GM06990 (cell line): ENCODE results near the gene MIEF2.

ENCODE experiments used
- DNase-seq: peaks from one replicate; pipeline ENCODE4 v3.0.0-alpha.2; 2011; ENCODE audit not compliant: insufficient read length; ENCODE audit errors: extremely low read depth
- H3K27me3 ChIP-seq: replicated peaks from 2 replicates; pipeline ENCODE4 v1.6.0; 2011; ENCODE audit warnings: low read length; ENCODE audit not compliant: control insufficient read depth, insufficient read depth
- H3K36me3 ChIP-seq: 2 replicates; pipeline ENCODE4 v1.5.1; 2011; ENCODE audit warnings: low read length; ENCODE audit not compliant: control insufficient read depth, insufficient read depth
- H3K4me3 ChIP-seq: replicated peaks from 2 replicates; pipeline ENCODE4 v1.5.1; 2011; ENCODE audit warnings: low read depth, mild to moderate bottlenecking, control low read depth, low read length
- TF ChIP-seq, protein P1 (sequence below): IDR thresholded peaks from 2 replicates; pipeline ENCODE4 v1.5.1; 2011; ENCODE audit warnings: low read length, control low read depth, mild to moderate bottlenecking, inconsistent platforms; ENCODE audit not compliant: insufficient read depth, poor library complexity, severe bottlenecking

The MIEF2 gene

DNA sequence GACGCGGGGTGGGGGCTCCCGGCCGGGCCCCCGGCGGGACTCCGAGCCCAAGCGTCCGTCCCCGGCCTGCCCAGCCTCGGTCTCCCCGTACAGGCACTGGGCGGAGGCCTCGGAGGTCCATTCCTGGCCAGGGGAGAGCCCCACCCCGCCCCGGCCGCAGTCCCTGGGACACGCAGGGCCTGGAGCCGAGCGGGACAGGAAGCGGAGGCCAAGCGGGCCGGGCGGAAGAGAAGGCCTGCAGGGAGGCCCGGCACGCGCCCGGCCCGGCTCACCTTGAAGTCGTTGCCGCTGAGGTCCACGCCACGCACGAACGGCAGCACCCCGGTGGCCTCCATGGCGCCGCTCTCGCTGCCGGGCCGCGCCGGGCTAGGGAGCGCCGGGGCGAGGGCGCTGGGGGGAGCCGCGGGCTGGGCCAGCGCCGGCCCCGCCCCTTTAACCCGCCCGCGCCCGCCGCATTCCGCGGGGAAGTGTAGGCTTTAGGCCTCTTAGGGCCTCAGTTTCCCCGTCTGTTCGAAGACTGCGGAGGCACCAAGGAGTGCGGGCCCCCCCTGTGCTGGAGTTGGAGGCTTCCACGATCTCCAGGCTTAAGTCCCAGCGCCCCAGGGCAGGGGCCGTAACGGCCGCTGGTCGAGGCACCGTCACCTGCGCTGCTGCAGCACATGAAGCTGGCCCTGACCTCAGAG, 2.0 kb upstream of the MIEF2 start, which contains the start of gene FLII:
Gene FLII, minus strand, starts transcription at position 383 of the 683 bp plus-strand sequence. Its CDS starts 48 bp downstream, at position 335.
- peaks cover 13% of the 10 kb centered on the region for H3K36me3 ChIP-seq
- DNase-seq, result peak; percentile 62
- H3K27me3 ChIP-seq, result no peaks in the 10 kb centered on the region
- TF ChIP-seq, protein P1, sequence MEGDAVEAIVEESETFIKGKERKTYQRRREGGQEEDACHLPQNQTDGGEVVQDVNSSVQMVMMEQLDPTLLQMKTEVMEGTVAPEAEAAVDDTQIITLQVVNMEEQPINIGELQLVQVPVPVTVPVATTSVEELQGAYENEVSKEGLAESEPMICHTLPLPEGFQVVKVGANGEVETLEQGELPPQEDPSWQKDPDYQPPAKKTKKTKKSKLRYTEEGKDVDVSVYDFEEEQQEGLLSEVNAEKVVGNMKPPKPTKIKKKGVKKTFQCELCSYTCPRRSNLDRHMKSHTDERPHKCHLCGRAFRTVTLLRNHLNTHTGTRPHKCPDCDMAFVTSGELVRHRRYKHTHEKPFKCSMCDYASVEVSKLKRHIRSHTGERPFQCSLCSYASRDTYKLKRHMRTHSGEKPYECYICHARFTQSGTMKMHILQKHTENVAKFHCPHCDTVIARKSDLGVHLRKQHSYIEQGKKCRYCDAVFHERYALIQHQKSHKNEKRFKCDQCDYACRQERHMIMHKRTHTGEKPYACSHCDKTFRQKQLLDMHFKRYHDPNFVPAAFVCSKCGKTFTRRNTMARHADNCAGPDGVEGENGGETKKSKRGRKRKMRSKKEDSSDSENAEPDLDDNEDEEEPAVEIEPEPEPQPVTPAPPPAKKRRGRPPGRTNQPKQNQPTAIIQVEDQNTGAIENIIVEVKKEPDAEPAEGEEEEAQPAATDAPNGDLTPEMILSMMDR, result no peak
- peak within 1 kb of the TSS; percentile 87 for H3K4me3 ChIP-seq

DNA sequence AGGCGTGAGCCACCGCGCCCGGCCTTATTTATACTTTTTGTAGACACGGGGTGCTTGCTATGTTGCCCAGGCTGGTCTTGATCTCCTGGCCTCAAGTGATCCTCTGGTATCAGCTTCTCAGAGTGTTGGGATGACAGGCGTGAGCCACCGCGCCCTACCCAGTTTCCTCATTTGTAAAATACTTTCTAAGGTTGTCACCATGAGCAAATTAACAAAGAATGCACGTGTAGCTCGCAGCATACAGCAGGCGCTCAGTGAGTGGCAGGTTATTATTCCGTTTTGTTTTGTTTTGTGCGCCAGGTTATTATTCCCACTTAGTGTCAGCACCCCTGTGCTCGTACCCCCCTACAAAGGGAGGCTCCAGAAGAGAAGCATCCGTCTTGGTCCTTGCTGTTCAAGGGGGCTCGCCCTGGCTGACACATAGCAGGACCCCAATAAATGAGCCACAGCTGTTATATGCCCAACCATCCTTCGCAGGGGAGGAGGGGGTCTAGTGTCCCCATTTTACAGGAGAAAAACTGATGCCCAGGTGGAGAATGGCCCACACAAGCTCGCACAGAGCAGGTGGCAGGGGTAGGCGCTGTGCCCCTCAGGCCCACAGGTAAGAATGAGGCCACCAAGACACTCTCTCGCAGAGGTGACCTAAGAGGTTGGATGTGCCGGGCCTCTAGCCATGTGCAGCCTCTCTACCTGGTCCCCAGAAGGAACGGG, 686 bp upstream of the MIEF2 start:
- no peaks in the 10 kb centered on the region for H3K27me3 ChIP-seq
- peak overlapping the region; percentile 73 for H3K4me3 ChIP-seq
- TF ChIP-seq, protein P1, result no peak
- peaks cover 14% of the 10 kb centered on the region for H3K36me3 ChIP-seq
- no peak for DNase-seq

DNA sequence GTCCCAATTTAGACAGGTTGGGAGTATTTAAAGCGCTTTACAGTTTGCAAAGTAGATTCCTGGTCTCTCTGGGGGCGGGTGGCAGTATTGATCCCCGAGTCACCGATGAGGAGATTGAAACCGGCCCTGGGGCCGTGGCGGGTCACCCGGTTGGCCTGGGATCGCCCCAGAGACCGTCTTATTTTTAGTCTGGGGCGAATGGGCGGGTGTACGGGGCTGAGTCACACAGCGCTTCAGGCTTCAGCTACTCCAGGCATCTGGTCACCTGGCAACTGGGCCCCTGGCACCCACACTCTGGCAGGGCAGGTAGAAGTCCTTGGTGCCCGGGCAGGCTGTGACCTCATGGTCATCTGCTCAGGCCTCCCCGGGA, 669 bp downstream of the MIEF2 start:
- Histone ChIP-seq H3K4me3 (peak overlapping the region; percentile 73), H3K27me3 (no peaks in the 10 kb centered on the region), H3K36me3 (peaks cover 11% of the 10 kb centered on the region)
- TF ChIP-seq, protein P1, result no peak
- no peak for DNase-seq

DNA sequence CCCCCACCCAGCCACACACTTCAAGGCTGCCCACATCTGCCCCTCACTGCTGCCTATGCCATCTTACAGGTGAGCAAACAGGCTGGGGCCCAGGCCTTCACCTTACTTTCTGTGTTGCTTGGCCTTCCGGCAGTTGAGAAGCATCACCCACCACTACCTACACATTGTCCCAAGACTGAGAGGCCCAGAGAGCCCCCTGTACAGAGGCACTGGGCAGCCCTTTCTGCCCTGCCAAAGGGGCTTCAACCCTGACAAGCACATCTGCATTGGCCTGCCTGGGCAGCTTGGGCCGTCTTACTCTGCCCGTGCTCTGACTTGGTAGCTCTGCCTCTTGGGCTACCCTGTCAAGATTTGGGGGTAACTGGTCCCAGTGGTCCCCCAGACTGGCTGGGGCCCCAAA, 1.2 kb downstream of the MIEF2 start:
- Histone ChIP-seq H3K36me3 (peaks cover 6% of the 10 kb centered on the region), H3K27me3 (no peaks in the 10 kb centered on the region), H3K4me3 (peak overlapping the region; percentile 73; the same call in 1 of the 2 replicates)
- TF ChIP-seq, protein P1, result no peak
- DNase-seq, result no peak

DNA sequence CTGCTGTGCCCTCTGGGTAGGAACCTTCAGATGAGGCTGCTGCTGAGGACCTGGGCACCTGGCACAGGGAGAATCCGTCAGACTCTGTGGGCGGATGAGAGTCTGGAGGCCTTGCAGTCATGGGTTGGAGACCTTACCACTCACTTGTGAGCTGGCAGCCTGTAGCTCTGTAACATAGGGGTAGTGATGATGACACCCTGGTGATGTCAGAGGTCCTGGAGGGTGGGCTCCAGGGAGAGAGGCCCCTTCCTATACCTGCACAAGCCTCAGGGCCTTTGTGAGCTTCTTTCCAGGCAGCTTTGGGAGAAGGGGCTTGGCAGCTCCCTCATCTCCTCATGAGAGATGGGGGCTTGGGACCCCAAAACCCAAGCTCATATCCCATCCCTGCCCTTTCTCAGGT, 1.6 kb downstream of the MIEF2 start:
- Histone ChIP-seq H3K4me3 (no peak overlapping the region), H3K36me3 (peaks cover 6% of the 10 kb centered on the region), H3K27me3 (no peaks in the 10 kb centered on the region)
- TF ChIP-seq, protein P1, result no peak
- DNase-seq, result no peak

DNA sequence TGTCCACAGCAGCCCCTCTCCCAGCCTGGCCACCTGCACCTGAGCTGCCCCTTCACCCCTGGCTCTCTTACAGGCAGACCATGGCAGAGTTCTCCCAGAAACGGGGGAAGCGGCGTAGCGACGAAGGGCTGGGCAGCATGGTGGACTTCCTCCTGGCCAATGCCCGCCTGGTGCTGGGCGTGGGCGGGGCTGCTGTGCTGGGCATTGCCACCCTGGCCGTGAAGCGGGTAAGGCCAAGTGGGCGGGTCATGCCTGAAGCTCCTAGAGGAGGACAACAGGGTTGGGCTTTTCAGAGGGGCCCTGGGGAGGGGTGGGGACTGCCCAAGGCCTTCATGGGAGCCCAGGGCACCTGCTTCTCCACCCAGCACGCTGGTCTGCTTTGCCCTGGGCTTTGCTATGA, 2.2 kb downstream of the MIEF2 start:
- H3K4me3 ChIP-seq, result no peak overlapping the region
- TF ChIP-seq, protein P1, result no peak
- no peak for DNase-seq

More for the DNA sequence above, 2.2 kb downstream of the MIEF2 start:
- no peaks in the 10 kb centered on the region for H3K27me3 ChIP-seq
- peaks cover 6% of the 10 kb centered on the region for H3K36me3 ChIP-seq
